HG03175 (cell line): ENCODE measurements around the gene CCDC9B.

Experiments used
- ATAC-seq: cut with Tn5 transposase; IDR thresholded peaks from one replicate; pipeline ENCODE4 v1.9.1; 2021; ENCODE audit warnings: mild to moderate bottlenecking, moderate library complexity; ENCODE audit not compliant: unreplicated experiment

CCDC9B gene

GRCh38 chr15:40331637-40332036, 9.1 kb downstream of the CCDC9B start:
- no peak for ATAC-seq

- no peak for ATAC-seq
These were observed 9.7 kb downstream of the CCDC9B start for GRCh38 chr15:40331026-40331425.

DNA sequence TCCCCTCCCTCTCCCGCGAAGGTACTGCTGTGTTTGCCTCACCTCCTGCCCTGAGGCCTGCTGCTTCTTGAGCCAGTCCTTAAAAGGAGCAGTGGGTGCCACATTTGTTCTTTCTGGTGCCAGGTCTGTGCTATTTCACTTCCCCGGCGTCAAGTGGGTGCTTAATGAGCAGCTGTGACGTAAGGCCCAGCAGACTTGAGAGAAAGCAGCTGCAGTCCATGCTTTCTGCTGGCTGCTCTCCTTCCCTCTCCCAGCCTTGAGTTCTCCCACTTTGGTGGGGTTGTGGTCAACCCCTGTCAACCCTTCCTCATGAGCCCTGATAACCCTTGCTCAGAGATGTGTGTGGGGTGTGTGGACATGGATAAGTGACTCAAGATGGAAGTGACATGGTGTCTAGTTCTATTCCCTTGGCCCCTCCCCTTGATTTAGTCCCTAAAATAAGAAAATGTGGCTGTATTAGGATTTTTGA, 10.3 kb downstream of the CCDC9B start:
- ATAC-seq: no peak

DNA sequence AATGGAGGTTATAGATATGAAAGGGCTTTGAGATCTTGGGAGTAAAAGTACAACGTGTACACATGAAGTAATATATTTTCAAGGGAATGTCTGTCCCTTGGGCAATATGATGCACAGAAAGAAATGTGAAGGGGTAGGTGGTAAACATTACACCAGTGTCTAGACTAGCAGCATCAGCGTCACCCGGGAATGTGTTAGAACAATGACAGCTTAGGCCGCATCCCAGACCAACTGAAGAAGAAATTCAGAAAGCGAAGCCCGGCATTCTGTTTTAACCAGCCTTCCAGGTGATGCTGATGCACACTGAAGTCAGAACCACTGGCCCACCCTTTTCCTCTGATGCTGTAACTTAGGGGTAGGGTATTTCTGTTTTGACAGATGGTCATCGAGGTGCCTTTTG, 10.9 kb downstream of the CCDC9B start:
- no peak for ATAC-seq

- ATAC-seq: no peak
These were observed 12.0 kb downstream of the CCDC9B start for GRCh38 chr15:40328751-40329150.

- ATAC-seq: no peak
These were observed 12.6 kb downstream of the CCDC9B start for GRCh38 chr15:40328176-40328575.

DNA sequence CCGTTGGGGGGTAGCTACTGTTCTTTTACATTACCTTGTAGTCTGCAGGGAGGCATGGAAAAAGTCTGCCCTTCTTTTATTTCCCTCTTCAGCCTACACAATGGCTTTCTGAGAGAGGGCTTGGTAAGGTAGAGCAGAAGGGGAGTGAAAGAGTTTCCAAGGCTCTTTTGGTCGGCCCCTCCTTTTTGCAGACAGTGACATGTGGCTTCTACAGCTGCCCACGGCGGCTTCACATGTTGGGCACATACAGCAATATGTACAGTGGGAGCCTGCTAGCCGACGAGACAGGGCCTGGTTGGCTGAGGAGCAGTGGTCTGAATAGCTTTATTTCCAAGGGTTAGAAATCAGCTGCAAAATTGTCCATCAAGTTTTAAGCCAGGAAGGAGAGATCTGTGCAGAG, 13.3 kb downstream of the CCDC9B start:
- ATAC-seq: no peak

- ATAC-seq: no peak
These were observed 15.0 kb downstream of the CCDC9B start for GRCh38 chr15:40325700-40326099.

GRCh38 chr15:40325188-40325587, 15.6 kb downstream of the CCDC9B start:
- no peak for ATAC-seq

GRCh38 chr15:40323953-40324937, 16.5 kb downstream of the CCDC9B start:
- ATAC-seq: peak; percentile 4

GRCh38 chr15:40323239-40323952, 17.3 kb downstream of the CCDC9B start, which contains the start of gene INAFM2:
TSS of gene INAFM2 (plus strand) at chr15:40323692. CDS start at chr15:40324056, 364 bp downstream.
- peak; percentile 84 for ATAC-seq

- no peak for ATAC-seq
These were observed 18.1 kb downstream of the CCDC9B start for GRCh38 chr15:40322531-40323238.

DNA sequence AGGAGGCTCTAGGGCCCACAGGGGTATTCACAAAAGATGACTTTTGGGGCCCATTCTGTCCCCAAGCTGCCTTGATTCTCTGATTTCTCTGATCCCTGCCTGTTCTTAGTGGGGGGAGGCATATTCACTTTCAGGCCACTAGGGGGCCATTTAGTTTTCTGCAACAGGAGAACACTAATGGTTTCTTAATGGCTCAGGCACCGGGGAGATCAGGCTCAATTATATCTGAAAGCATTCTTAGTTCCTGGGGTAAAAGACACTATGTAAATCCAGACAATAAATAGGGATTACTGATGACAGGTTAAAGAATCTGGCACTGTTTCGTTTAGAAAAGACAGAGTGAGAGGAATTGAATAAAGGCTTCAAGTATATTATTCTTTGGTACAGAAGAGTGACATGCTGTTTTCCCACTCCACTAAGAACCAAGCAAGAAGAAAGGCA, 19.8 kb downstream of the CCDC9B start:
- ATAC-seq: no peak

DNA sequence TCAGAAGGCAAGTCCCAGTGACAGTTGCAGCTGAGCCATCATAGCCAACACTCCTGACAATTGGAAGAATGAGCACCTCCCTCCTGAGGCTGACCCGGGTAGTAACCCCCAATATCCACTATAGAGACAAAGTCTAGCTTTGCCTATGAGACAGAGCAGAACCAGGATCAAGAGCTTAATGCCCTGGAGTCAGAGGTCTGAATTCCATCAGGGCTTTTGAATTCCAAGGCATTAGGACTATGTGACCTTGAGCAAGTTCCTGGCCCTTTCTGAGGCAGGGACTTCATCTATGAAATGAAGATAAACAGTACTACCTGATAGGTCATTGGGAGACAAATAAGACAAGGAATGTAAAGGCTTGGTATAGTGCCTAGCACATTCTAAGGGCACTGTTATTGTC, 20.3 kb downstream of the CCDC9B start:
- ATAC-seq: no peak

- no peak for ATAC-seq
These were observed 23.2 kb downstream of the CCDC9B start for GRCh38 chr15:40317580-40317979.

- no peak for ATAC-seq
These were observed 23.8 kb downstream of the CCDC9B start for GRCh38 chr15:40316931-40317330.

DNA sequence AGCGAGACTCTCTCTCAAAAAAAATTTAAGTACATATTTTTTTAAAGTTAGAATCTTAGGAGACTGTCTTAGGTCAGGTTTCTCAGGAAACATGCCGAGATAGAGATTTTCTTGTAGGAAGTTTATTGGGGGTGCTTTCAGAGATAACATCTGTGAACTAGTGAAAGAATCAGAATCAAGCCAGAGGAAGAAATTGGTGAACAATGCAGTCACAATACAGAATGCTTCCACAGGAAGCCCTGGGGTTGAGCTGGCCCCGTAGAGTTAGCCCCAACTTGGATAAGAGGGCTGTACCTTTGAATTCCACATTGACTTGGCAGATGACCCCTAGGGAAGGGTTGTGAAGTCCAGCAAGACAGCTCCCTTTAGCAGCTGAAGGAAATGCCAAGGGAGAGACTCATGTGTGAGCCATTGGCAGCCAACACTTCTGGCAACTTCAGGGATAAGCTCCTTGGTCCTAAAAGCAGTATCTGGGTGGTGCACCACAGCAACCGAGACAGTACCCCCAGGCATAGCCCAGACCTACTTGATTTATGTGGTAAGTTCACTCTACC, 25.9 kb downstream of the CCDC9B start:
- ATAC-seq: no peak

DNA sequence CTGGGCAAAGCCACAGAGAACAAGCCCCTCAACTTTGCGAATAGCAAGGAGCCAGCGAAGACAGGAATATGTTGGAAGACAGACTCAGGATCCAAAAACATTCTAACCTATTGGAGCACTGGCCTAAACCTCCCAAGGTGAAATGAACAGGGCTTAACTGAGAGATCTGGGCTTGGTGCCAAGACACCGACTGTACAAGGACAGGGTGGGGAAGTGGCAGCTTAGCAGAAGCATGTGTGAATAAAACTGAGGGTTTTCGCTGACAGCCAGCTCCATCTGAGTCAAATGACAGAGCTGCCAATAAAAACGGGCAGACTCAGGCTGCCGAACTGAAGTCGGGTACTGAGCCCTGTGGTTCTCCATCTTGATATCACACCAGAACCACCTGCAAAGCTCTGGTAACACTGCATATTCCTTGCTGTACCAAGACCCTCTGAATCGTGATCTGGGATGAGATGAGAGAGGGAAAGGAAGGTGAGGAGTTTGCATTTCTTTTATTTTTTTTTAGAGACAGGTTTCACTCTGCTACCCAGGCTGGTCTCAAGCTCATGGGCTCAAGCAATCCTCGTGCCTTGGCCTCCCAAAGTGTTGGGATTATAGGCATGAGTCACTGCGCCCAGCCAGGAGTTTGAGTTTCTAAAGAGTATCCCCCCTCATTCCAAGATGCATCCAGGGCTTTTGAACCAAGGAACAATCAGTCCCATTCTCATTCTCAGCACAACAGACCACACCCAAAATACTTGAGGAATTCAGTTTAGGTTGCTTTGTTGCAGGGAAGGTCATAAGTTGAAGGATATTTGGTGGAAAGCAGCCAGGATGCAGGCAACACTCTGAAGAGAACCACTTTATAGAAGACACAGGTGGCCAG, 27.0 kb downstream of the CCDC9B start:
- ATAC-seq: no peak

DNA sequence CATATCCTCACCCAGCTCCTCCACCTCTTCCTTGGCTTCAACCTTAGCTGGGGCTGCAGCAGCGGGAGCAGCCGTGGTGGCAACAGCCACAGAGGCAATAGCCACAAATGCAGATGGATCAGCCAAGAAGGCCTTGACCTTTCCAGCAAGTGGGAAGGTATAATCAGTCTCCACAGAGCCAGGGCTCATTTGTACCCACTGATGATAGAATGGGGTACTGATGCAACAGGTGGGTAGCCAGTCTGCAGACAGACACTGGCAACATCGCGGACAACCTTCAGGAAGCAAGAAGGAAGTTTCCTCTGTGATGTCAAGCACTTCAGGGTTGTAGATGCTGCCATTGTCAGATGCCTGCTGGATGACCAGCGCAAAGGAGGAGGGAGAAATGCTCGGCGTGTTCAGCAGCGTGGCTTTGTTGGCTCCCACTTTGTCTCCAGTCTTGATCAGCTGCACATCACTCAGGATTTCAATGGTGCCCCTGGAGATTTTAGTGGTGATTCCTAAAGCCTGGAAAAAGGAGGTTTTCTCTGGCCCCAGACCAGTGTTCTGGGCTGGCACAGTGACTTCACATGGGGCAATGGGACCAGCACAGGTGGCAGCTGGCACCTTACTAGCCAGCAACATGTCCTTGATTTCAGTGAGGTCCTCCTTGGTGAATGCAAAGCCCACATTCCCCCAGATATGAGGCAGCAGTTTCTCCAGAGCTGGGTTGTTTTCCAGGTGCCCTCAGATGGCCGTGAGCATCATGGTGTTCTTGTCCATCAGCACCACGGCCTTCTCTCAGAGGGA, 28.2 kb downstream of the CCDC9B start:
- ATAC-seq: no peak
